ENCODE measurements around the gene CD58.
"Not testable (repeated sequence)": the region's sequence is repeated elsewhere in the genome, so short reads cannot be mapped to it uniquely, and the experiment has no call there.

- TF ChIP-seq GABPA (tag; conservative IDR thresholded peaks at IDR 0.05; ENCODE audit: low read depth); NR3C1 (CRISPR knock-in tag; IDR thresholded peaks at IDR 0.05); ELF2 (CRISPR knock-in tag; IDR thresholded peaks at IDR 0.05); ZFP30 (CRISPR knock-in tag; IDR thresholded peaks at IDR 0.05; ENCODE audit: borderline replicate concordance); HCFC1 (IDR thresholded peaks at IDR 0.05; ENCODE audit: low read depth, low read length): not testable (repeated sequence)
Observed at GRCh38 chr1:116598420-116599036, 27.7 kb upstream of the CD58 start.
